GM18505 (cell line): ENCODE measurements around the gene CPNE6.
"Not testable (repeated sequence)": the region's sequence is repeated elsewhere in the genome, so short reads cannot be mapped to it uniquely, and the experiment has no call there.

Source experiments
- ATAC-seq: cut with Tn5 transposase; IDR thresholded peaks from one replicate; pipeline ENCODE4 v1.9.1; 2021; ENCODE audit not compliant: unreplicated experiment
- POLR2A ChIP-seq: IDR thresholded peaks from 4 replicates; pipeline ENCODE4 v1.6.1; 2011; ENCODE audit warnings: borderline replicate concordance; ENCODE audit not compliant: insufficient read depth, insufficient read length; ENCODE audit errors: extremely low read depth

Gene CPNE6

DNA sequence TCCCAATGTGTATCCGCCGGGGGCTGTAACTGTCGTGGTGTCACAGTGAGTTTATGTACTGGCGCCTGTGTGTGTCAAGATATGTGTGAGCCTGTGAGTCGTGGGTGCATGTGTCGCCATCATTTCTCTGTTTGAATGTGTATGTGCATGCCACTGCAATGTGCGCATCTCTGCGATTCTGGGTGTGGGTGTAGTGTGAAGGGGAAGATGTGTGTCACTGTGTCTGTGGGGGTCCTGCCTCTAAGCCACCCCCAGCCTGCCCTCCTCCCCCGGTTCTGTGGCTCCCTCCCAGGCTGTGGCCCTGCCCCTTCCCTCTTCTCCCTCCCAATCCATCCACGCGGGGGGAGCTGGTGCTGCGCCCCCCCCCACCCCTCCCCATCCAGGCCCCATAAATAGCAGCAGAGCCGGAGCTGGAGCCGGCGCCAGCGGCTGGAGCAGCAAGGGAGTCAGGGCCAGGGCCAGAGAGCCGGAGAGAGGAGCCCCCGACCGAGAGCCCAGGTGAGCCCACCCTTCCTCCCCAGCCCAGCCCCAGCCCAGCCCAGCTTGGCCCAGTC lies at the start of gene CPNE6:
Gene CPNE6, plus strand, starts transcription at position 419 of the 554 bp plus-strand sequence. CDS start 1,375 bp downstream, outside the sequence.
- ATAC-seq: no peak

GRCh38 chr14:24024939-24025418 lies 46.4 kb upstream of the CPNE6 start:
- not testable (repeated sequence) for ATAC-seq

More for the DNA sequence above, at the start of gene CPNE6:
- no peak for TF ChIP-seq POLR2A

DNA sequence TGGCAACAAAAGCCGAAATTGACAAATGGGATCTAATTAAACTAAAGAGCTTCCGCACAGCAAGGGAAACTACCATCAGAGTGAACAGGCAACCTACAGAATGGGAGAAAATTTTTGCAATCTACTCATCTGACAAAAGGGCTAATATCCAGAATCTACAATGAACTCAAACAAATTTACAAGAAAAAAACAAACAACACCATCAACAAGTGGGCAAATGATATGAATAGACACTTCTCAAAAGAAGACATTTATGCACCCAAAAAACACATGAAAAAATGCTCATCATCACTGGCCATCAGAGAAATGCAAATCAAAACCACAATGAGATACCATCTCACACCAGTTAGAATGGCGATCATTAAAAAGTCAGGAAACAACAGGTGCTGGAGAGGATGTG lies 41.7 kb upstream of the CPNE6 start:
- not testable (repeated sequence) for ATAC-seq

DNA sequence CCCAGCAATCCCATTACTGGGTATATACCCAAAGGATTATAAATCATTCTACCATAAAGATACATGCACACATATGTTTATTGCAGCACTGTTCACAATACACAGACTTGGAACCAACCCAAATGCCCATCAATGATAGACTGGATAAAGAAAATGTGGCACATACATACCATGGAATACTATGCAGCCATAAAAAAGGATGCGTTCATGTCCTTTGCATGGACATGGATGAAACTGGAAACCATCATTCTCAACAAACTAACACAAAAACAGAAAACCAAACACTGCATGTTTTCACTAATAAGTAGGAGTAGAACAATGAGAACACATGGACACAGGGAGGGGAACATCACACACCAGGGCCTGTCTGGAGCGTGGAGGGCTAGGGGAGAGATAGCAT lies 40.0 kb upstream of the CPNE6 start:
- ATAC-seq: not testable (repeated sequence)

DNA sequence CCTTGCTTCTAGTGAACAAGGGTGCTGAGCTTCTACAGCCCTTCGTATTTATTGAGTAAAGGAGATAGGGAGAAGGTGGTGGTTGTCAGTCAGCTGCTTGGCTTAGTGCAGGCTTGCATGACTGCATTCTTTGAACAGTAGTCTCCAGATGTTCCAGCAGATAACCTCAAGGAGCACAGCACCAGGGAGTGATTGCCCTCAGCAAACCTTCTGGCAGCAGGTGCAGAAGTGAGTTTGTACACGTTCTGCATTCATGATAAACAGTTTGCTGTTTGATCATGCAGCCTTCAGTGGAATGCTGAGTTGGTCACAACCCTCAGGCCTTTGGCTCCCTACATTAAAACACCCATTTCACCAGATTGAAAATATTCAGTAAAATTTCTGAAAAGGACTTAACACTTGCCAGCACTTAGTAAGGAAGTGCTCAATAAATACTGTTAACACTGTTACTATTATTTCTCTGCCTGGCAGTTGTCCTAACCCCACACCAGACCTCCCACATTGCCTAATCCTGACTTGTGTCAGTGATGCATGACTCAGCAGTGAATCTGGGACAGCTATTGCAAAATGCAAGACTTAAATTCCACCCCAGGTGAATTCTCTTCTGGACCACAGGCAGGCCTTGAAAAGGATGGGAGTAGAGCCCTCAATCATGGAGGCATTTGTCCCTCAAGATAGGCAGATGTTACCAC lies 38.5 kb upstream of the CPNE6 start:
- TF ChIP-seq POLR2A: no peak
- no peak for ATAC-seq

DNA sequence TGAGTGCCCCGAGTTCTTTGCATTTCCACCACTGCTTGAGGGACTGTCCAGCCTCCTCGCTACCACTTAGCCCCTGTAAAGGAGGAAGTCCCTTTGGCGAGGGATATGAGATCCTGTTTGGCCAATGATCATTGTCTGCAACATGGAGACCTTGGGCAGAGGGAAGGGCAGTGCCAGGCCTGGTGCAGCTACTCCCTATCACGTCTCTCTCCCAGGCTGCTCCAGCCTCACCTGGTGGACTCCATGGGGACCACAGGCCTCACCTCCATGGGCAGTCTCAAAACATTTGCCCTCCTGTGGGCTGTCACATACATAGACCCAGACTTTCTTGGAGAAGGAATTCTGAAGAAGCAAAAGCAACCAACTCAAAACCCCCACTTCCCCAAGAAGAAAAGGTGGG lies 35.6 kb upstream of the CPNE6 start:
- ATAC-seq: not testable (repeated sequence)

DNA sequence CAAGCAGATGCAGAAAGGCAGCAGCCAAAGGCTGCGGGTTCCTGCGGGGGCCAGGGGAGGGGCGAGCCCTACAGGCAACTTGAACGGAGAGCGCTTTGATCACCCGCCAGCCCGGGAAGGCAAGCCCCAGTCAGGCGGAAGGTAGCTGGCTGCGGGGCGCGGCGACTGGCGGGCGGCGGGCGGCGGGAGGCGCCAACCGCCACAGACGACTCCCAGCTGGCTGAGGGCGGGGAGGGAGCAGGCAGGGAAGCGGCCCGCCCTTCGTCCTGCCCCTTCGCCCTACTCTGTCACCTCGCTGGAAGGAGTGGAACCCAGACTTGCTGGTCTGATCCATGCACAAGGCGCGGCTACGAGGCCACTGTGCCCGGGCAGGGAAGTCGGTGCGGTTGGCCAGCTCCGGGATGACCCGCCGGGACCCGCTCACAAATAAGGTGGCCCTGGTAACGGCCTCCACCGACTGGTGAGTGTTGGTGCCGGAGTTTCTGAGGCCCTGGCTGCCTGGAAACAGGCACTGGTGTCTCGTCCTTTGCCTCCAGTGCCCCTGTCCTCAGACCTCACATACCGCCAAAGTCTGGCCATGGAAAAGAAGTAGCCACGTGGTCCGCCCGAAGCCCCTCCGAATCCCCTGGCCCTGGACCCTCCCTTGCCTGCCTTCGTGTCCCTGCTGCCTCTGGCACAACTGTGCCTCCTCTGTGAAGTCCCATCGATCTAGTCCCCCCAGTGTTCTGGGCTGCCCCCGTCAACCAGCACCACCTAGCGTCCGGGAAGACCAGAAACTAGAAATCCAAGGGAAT lies 35.0 kb upstream of the CPNE6 start:
- peak; percentile 71 for ATAC-seq

GRCh38 chr14:24036963-24037657 lies 34.3 kb upstream of the CPNE6 start:
- ATAC-seq: not testable (repeated sequence)

More for the DNA sequence above, 35.0 kb upstream of the CPNE6 start:
- peak; percentile 49 for TF ChIP-seq POLR2A

DNA sequence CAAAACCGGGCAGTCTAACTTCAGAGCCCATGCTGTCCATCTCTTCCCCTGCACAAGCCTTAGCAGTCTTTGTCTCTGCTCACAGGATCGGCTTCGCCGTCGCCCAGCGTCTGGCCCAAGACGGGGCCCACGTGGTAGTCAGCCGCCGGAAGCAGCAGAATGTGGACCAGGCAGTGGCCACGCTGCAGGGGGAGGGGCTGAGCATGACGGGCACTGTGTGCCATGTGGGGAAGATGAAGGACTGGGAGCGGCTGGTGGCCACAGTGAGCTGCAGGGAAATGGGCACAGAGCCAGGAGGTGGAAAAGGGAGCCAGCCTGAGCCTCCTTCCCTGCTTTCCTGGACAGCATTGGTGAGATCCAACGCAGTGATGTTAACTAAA lies 33.7 kb upstream of the CPNE6 start:
- no peak for TF ChIP-seq POLR2A
- no peak for ATAC-seq

DNA sequence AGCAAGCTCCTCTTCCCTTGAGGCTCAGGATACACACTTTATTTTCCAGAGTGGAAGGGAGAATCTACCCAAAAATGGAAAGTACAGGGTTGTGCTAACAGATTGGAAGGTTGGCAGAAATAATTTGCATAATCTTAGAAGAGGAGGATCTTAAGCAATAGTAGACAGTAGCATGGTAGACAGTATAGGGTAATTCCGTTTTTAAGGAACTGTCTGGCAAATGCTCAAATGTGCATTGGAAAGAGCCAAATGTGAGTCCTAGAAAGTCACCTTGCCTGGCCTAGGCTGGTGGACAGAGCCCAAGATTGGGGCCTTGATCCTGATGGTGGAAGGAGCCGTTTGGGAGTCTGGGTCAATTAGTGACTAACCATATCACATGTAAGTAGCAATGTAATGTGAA lies 32.7 kb upstream of the CPNE6 start:
- no peak for TF ChIP-seq POLR2A
- no peak for ATAC-seq

DNA sequence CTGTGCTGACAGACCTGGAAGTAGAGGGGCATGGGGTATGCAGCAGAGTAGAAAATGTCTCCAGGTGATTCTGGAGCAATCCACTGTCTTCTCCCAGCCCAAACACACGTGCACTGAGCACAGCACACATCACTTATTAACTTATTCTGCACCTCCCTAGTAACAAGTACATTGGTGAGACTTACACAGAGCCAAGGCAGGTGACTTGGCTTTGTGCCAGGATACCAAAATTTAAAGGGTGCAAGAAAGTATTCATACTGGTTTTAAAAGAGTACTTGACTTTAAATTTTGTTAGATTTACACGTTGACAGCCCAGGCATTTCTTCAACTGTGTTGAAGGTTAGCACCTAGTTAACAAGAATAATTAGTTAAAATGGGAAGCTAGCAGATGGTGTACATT lies 30.7 kb upstream of the CPNE6 start:
- no peak for ATAC-seq

DNA sequence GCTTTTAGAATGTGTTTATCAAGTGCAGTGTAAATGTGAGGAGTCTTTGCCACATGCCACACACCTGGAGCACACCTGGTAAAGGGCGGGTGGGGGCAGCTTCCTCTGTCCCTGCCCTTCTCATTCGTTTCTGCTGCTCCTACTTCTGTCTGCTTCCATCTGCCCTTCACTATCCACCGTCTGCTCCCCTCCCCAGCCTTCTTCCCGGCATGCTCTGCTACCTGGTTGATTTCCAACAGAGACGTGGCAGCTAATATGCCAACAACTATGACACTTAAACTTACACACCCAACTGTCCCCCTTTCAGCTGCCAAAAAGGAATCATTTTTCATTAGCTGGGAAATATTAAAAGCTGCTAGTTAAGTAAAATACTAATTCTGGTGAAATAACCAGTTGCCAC lies 28.6 kb upstream of the CPNE6 start:
- no peak for TF ChIP-seq POLR2A
- ATAC-seq: no peak

More for the DNA sequence above, 30.7 kb upstream of the CPNE6 start:
- no peak for TF ChIP-seq POLR2A

GRCh38 chr14:24049002-24049401 lies 22.4 kb upstream of the CPNE6 start:
- ATAC-seq: not testable (repeated sequence)

GRCh38 chr14:24050753-24051152 lies 20.6 kb upstream of the CPNE6 start:
- not testable (repeated sequence) for ATAC-seq
